HG02642 (cell line): ENCODE data around the gene ESD.
"Not testable (repeated sequence)": the region's sequence is repeated elsewhere in the genome, so short reads cannot be mapped to it uniquely, and the experiment has no call there.

Source experiments
- ATAC-seq: cut with Tn5 transposase; IDR thresholded peaks from one replicate; pipeline ENCODE4 v1.9.1; 2021; ENCODE audit warnings: mild to moderate bottlenecking; ENCODE audit not compliant: unreplicated experiment, poor library complexity

The ESD gene, protein sequence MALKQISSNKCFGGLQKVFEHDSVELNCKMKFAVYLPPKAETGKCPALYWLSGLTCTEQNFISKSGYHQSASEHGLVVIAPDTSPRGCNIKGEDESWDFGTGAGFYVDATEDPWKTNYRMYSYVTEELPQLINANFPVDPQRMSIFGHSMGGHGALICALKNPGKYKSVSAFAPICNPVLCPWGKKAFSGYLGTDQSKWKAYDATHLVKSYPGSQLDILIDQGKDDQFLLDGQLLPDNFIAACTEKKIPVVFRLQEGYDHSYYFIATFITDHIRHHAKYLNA

DNA sequence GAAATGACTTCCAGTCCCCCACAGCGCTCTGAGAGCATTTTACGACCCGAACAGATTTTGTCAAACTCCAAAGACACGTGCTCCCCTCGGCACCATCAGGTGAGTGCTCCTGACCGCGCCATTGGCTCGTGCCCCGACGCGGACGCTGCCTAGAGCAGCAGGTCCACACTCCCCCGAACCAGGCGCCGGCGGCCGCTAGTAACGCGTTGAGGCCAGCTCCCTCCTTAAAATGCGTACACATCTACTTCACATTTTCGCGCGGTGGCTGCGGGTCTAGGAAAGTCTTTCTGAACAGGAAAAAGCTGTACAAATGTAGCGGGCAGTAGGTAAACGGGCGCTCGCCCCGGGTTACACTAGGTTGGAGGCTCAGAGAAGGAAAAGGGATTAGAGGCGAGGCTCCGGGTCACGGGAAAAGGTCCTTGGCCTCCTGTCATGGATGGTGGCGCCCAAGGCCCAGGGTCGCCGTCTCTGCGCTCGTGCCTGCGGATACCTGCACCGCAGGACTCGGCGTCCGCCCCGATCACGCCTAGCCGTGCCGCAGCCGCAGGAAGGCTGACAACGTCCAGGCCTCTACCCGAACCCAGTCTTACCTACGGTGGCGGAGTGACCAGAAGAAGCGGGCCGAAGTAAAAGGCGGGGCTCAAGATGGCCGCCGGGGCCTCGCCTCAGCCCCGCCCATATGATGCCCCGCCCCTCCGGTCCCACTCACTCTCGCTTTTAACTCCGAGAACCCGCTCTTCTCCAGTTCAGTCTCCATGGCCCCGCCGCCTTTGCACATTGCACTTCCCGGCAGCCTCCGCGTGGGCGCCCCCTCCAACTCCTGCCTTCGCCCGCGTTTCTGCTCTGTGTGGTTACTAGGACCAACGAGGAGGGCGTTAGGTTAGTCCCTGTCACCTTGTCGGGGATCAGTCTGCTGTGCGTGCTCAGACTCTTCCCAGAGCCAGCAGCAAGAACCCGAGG is at the start of gene ESD:
TSS of gene ESD (minus strand) at position 647 of the 960 bp plus-strand sequence. CDS start 5,748 bp downstream, outside the sequence.
- peak; percentile 91 for ATAC-seq

DNA sequence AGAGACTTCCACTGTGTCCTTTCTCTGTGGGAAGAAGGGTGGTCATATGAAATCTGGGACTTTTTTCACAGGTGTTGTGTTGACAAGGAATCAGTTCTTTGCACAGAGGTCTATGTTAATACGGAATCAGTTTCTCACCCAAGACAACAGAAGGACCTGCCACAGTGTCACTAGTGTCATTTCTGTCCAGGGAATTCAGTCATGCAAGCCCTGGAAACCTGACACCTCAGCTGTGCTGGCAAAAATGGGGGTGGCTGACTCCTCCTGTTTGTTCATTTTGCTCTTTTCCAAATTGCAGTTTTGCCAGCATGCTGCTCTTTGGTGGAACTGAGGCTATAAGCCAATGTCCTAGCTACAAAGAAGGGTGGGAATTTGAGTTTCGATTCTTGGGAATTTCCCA is 49.8 kb upstream of the ESD start:
- ATAC-seq: no peak

DNA sequence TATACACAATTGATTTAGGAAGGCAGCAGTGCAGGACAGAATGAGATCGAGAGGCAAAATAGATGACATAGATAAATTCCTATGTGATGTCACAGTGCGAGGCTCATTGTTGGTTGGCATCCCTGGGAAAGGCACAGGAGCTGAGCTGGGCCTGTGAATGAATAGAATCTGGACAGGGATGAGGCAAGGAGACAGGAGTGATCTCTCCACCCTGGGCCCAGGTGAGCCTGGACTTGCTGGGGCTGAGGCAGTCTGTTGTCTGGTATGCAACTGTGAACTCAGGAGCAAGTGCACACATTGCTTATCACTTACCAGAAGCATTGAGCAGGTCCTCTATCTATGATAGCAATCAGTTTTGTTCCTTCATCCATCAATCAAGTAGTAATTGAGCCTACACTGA is 48.2 kb upstream of the ESD start:
- no peak for ATAC-seq

DNA sequence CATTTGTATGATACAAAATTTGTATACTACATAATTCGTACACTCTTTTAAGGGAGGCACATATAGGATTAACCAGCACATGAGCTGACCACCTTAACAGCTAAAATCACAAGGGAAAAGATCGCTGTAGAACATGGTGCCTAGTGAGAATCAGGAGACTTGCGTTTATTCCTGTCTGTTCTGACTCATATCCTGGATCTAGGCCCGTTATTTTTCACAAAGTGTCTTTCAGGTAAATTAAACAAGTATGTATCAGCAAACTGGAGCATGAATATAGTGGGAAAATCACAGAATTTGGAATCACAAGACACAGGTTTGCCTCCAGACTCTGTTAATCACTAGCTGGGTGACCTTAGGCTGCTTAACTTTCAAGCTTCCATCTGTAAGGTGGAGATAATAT is 47.5 kb upstream of the ESD start:
- ATAC-seq: no peak

DNA sequence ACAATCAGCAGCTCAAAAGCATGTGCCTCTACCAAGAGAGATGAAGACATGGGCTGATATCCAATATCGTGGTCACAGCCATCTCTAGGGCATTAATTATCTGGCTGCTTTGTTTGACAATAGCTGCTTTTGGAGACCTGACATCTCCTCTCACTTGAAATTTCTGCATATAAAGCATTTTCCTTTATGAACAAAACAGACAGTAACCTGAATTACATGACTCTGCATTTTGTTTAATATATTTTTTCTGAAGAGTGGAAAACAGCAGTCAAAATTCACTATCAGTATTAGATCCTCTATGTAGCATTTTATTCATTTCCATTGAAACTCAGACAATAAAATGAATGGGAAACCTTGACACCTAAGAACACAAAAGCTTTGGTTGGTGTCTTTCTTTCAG is 42.4 kb upstream of the ESD start:
- no peak for ATAC-seq

DNA sequence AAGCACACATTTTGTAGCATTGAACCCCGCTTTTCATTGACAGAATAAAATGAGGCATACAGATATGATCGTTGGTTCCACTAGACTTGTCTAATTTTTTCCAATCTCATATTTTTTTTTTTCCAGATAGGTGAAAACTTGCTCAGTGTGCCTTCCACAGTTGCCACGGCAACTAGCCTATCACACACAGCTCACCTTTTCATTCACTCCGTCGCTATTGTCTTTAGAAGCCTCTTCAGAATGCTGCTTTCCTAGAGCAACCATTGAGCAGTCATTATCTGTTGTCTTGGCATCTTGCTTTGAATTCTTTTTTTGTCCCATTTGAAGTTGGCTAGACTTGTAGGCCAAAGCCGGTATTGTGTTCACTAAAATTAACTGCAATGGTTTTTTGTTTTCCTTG is 37.7 kb upstream of the ESD start:
- ATAC-seq: no peak

DNA sequence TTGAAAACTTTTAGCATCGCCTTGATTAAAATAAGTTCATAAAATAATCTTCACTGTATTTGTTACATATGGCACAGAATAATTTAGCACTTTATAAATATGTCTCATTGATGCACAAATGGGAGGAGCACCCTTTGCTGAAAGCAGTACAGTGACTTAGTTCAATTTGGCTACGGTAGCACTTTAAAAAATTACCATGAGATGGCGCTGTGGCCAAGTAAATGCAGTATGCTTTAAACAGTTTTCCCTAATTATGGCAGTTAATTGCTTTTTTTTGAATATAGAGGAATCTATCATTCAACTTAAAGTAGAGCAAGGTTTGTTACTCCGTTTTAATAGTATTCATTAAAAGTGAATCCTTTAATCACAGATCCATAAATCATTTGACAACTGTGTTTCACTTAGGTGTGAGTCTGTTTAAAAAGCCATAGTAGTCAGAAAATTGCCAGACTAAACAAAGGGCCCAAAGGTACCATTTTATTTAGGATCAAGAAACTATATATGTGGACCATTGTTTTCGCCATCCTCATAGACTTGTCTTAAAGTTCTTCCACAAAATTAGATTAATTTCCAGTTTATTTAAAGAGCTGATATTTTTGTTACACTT is 34.7 kb upstream of the ESD start:
- ATAC-seq: no peak

DNA sequence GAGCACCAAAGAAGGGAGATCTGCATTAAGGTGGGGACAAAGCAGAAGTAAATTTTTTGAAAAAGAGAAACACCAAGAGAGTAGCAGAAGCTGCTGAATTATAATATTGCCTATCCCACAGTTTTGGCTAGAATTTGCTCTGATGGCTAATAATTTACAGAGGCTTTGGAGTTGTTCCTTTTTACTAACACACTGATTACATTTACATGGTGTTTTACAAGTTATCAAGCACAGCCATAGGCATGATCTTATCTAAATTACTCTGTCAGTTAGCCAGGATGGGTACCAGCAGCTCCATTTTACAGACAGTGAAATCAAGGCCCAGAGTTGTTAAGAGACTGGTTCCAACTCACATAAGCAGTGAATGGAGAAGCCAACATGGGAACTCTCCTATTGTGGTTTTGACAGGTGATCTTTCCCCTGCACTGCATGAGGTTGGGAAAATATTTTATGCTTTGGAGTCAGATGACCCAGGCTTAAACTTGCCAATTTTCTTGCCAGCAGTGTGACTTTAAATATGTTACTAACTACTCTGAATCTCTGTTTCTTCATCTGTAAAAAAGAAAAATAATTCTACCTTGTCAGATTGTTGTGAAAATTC is 33.5 kb upstream of the ESD start:
- no peak for ATAC-seq

DNA sequence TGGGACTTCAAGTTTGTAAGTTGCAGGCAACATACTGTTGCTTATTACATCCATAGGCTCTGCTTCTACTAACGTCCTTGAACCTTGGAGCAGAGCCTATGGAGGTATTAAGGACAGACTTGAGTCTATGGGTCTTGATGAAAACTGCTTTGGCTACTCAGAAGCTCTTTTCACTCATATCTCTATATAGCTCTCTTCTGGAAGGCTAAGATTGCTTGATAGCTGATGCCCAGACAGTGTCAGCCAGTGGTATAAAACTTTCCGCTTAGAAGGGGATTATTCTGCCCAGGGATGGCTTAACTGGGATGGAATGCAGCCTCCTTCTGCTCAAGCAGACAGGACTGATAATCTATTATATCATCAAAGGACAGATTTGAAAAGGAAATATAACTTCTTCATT is 25.6 kb upstream of the ESD start:
- no peak for ATAC-seq

DNA sequence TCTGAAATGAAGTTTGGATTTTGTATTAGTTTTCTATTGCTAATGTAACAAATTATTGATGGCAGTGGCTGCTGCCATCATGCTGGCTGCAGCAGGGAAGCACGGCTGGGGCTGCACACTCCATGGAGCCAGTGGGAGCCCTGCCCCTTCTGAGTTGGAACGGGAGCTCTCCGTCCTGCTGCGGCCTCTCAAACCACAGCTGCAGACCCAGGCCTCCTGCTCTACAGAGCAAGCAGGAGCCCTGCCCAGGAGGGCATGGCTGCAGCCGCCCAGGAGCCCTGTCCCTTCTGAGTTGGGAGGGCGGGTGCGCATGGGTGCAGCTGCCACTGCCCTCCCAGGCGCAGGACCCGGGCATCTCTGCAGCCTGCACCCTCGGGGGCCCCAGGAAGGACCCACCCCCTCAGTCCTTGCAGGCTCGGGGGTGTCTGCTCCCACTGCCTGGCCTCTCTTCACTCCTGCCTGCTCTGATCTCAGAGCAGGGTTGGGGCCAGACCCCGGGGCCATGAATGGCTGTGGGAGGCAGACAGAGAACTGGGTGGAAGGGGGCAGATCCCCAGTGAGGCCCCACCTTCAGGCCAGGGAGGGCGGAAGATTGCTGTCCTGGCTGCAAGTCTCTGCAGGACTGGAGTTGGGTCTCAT is 21.0 kb upstream of the ESD start:
- no peak for ATAC-seq

DNA sequence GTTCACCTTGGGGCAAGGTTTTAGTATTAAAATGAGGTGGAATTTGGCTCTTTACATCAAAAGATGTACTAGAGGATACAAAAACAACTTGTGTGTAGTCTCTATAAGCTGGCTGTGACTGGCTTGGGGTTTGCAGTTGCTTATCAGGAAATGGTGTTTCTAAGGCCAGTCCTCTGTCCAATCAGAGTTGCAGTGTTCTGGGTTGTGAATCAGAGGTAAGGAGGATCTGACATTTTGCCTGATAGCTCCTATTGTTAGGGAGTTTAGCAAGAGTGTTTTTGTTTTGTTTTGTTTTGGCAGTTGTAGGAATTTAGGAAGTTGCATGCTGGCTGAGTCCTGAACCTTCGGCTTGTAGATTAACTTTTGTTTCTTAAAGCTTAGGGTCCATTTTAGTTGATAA is 20.1 kb upstream of the ESD start:
- no peak for ATAC-seq

DNA sequence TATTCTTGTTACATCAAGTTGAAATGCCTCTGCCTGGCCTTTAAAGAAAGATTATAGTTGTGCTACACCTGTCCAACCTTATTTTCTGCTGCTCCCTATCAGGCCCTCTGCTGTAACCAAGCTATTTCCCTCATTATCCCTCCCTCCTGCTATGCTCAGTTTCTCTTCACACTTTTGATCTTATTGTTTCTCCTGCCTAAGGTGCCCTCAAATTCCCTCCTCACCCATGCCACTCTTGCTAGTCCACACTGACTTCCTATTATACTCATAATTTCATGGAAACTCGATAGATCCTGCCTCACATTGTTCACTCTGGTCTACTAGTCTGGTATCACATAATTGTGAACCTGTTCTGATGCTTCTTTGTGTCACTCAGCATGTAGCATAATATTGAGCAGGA is 19.4 kb upstream of the ESD start:
- ATAC-seq: no peak

DNA sequence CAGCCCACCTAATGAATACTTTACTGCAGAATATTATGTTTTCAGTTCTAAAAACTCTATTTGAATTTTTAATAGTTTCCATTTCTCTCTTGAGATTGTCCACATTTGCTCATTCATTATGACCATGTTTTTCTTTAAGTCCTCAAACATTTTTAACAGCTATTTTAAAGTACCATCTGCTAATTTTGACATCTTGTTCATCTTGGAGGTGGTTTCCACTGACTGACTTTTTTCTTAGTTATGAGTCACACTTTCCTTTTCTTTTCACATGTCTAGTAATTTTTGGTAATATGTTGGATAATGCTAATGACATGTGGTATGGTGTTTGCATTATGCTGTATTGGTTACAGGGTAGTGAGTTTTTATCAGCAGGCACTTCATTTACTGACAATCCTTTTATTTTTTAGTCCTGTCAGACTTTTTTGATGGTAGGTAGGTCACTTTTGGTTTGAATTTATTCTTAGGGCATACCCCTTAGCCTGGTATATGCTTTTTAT is 15.4 kb upstream of the ESD start:
- no peak for ATAC-seq

DNA sequence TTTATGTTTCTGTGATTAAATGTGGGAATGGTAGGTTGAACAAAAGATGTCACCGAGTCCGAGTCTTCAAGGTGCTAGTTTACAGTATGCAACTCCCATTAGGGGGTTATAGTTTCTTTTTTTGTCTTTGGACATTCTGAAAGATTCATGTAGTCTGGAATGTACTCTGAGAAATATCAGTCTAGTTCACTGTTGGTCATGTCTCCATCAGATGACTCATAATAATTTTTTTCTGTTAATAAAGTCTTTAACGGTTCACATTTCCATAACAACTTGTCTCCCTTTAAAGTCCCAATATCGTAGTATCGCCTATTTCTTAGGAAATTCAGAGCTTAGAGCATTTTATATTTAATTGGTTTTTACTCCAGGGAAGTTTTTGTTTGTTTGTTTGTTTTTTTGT is 13.5 kb upstream of the ESD start:
- no peak for ATAC-seq

DNA sequence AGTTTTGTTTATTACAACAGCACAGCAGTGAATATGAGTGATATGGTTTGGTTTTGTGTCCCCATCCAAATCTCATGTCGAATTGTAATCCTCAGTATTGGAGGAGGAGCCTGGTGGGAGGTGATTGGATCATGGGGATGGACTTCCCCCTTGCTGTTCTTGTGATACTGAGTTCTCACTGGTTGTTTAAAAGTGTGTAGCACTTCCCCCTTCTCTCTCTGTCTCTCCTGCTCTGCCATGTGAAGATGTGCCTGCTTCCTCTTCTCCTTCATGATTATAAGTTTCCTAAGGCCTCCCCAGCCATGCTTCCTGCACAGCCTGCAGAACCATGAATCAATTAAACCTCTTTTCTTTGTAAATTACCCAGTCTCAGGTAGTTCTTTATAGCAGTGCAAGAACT is 8.0 kb upstream of the ESD start:
- ATAC-seq: not testable (repeated sequence)

DNA sequence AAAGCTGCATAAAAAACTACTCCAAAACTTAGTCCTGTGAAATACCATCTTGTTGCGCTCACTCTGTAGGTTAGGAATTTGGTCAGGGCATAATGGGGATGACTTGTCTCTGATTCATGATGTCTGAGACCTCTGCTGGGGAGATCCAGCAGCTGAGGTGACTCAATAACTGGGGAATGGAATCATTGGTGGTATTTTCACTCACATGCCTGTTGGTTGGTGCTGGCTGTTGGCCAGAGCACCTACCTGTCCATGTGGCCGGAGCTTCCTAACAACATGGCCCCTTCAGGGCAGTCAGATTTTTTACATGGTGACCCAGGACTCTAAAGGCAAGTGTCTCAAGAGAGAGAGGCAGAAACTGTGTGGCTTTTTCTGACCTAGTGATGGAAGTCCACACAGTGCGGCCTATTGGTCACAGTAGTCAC is 7.4 kb upstream of the ESD start:
- no peak for ATAC-seq

DNA sequence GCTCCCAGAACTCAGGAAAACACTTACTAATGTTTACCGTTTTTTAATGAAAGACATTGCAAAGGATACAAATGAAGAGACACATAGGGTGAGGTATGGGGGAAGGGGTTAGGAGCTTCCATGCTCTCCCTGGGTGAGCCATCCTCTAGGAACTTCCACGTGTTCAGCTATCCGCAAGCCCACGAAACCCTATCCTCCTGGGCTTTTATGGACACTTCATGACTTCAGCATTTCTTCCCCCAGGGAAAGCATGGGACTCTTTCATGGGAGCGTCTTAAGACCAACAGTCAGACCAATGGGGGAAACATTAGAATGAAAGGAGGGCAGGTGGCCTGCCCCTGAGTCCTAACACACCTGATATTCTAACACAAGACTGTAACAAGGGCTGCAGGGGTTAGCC is 6.6 kb upstream of the ESD start:
- ATAC-seq: no peak

DNA sequence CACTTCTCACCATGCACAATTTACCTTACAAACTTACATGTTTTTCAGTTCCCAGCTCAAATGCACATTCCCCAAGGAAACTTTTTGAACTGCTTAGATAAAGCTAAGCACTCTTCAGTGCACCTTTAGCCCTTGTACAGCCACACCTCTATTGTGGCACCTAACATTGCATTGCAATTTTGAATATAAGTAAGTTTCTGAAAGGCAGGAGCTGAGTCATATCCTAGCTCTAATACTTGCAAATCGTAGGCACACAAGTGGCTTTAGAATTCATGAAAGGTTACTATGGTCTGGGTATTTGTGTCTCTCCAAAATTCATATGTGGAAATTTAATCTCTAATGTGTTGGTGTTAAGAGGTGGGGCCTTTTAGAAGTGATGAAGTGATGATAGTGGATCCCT is 4.9 kb upstream of the ESD start:
- ATAC-seq: no peak

DNA sequence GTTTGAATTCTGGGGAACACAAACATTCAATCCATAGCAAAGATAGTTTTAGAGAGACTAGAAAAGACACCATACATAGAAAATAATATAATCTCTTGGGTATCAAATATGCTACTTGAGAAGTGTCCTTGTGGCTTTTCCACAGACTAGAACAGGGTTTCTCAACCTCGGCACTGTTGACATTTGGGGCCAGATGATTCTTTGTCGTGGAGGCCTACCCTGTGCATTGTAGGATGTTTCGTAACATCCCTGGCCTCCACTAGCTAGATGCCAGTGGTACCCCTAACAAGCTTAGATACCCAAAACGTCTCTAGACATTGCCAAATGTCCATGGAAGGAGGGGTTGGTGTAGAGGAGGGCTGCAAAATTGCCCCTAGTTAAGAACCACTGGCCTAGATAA is 2.2 kb upstream of the ESD start:
- no peak for ATAC-seq
